ENCODE data around the gene MRPL21. TPM values are rescaled to one million over a fixed set of nuclear protein-coding genes. Genes with fewer than 3 reads are reported as not detected.

The MRPL21 gene
- polyA plus RNA-seq, 2 of the 4 experiments (the other 2 are of a cell fraction) = 116 to 131 TPM

- TF ChIP-seq ZFP36 (IDR thresholded peaks at IDR 0.05; ENCODE audit: borderline replicate concordance, partially characterized antibody) = no peak
- TF ChIP-seq POLR2AphosphoS2 (conservative IDR thresholded peaks at IDR 0.05; ENCODE audit: low read length) = no peak
- no peak for TF ChIP-seq REST (IDR thresholded peaks at IDR 0.05)
- TF ChIP-seq SMC3 (IDR thresholded peaks at IDR 0.05) = no peak
- FAIRE-seq (no peak), ATAC-seq (no peak), DNase-seq (ENCODE audit: low read depth in 1 of 2, low spot score in 1 of 2) (no peak)
- Histone ChIP-seq H3K9me3 (peaks cover 32% of the 10 kb centered on the region), H3K27ac (no peak overlapping the region), H3K4me2 (no peak overlapping the region), H3K4me3 (no peak overlapping the region), H3K4me1 (no peaks in the 10 kb centered on the region)
- ChIA-PET POLR2A (no interaction called here), CTCF (no interaction called here)
- whole genome bisulfite sequencing (ENCODE audit: missing lambda C conversion rate) = 93% methylated on average over 20 of the region's 20 CpGs
Observed at GRCh38 chr11:68929135-68929534, 25.5 kb upstream of the MRPL21 start.

GRCh38 chr11:68928136-68928880, 24.7 kb upstream of the MRPL21 start:
- Histone ChIP-seq H3K4me2 (no peak overlapping the region), H3K27ac (no peak overlapping the region), H3K4me3 (no peak overlapping the region), H3K9me3 (peaks cover 32% of the 10 kb centered on the region), H3K4me1 (no peaks in the 10 kb centered on the region)
- WGBS (ENCODE audit: missing lambda C conversion rate) = 89% methylated on average over 6 of the region's 6 CpGs
- TF ChIP-seq EHMT2 (IDR thresholded peaks at IDR 0.05; ENCODE audit: low read depth) = no peak
- TF ChIP-seq RFX5 (IDR thresholded peaks at IDR 0.05) = no peak
- no peak for TF ChIP-seq FOXS1 (CRISPR knock-in tag; IDR thresholded peaks at IDR 0.05)
- no peak for TF ChIP-seq REST (IDR thresholded peaks at IDR 0.05)
- no peak for TF ChIP-seq CBX8 (IDR thresholded peaks at IDR 0.05)
- no peak for TF ChIP-seq MAZ (IDR thresholded peaks at IDR 0.05; ENCODE audit: borderline replicate concordance, low read depth, low read length)
- no peak for TF ChIP-seq ESRRA (IDR thresholded peaks at IDR 0.05; ENCODE audit: borderline replicate concordance, low read length)
- TF ChIP-seq HDAC2 (IDR thresholded peaks at IDR 0.05) = no peak
- TF ChIP-seq PHF8 (IDR thresholded peaks at IDR 0.05; ENCODE audit: borderline replicate concordance, low read depth) = no peak
- ATAC-seq (no peak), DNase-seq (ENCODE audit: low read depth in 1 of 2, low spot score in 1 of 2) (no peak), FAIRE-seq (no peak)
- ChIA-PET POLR2A (no interaction called here), CTCF (interaction anchor here (0.9 to 1.3 kb wide), 2 partner anchors 85 to 173 kb away, joined by 3 read pairs; partner anchors contain the start of gene MRGPRF)

- peaks cover 32% of the 10 kb centered on the region for H3K9me3 ChIP-seq
- TF ChIP-seq JUN (IDR thresholded peaks at IDR 0.05) (no peak), NFE2L2 (conservative IDR thresholded peaks at IDR 0.05; ENCODE audit: low read length) (no peak), RCOR1 (IDR thresholded peaks at IDR 0.05; ENCODE audit: low read depth, low read length) (no peak), CTCF (IDR thresholded peaks at IDR 0.05) (no peak), E2F6 (IDR thresholded peaks at IDR 0.05; ENCODE audit: borderline replicate concordance, low read depth) (no peak), KDM1A (IDR thresholded peaks at IDR 0.05; ENCODE audit: low read depth) (no peak), MAFK (IDR thresholded peaks at IDR 0.05; ENCODE audit: partially characterized antibody) (no peak), EHMT2 (IDR thresholded peaks at IDR 0.05; ENCODE audit: low read depth) (no peak)
- 94% methylated on average over 12 of the region's 12 CpGs for WGBS (ENCODE audit: missing lambda C conversion rate)
- H3K4me2 ChIP-seq = no peak overlapping the region
- H3K27ac ChIP-seq = no peak overlapping the region
- ChIA-PET CTCF (interaction anchor here (0.7 to 1.3 kb wide), 3 partner anchors 8 to 174 kb away, joined by 3 read pairs; partner anchors contain the start of gene MRGPRF), POLR2A (interaction anchor here (0.5 kb wide), 1 partner anchor 38 kb away, joined by 3 read pairs; no protein-coding TSS in a partner anchor)
- no peak for FAIRE-seq
- DNase-seq (ENCODE audit: low read depth in 1 of 2, low spot score in 1 of 2) = no peak
- ATAC-seq = no peak
- H3K4me3 ChIP-seq = no peak overlapping the region
- H3K4me1 ChIP-seq = no peaks in the 10 kb centered on the region
Observed at GRCh38 chr11:68927280-68928135, 23.9 kb upstream of the MRPL21 start.

Measured in A549 (cell line).